Measurements from ENCODE around the gene NFIA. TPM values are rescaled to one million over a fixed set of nuclear protein-coding genes. Genes with fewer than 3 reads are reported as not detected.

NFIA gene
- total RNA-seq, 1 experiment from 2014 or later = 12.7 TPM

GRCh38 chr1:61167309-61167708 lies 84.9 kb downstream of the NFIA start:
- Histone ChIP-seq H3K4me1 (ENCODE audit: insufficient read depth, low read length) (peaks cover 11% of the 10 kb centered on the region; the same call in 1 of the 2 replicates), H3K9me2 (replicated peaks; ENCODE audit: low read length) (no peaks in the 10 kb centered on the region), H3K79me2 (ENCODE audit: low read length) (no peaks in the 10 kb centered on the region), H2AFZ (ENCODE audit: low read length) (no peak overlapping the region), H3K36me3 (ENCODE audit: low read depth, low read length) (no peaks in the 10 kb centered on the region), H3K27ac (ENCODE audit: low read length) (no peak overlapping the region), H3K27me3 (ENCODE audit: low read length) (no peaks in the 10 kb centered on the region), H3K4me2 (ENCODE audit: low read length) (no peak overlapping the region), H3F3A (ENCODE audit: low read length, unreplicated experiment) (no peaks in the 10 kb centered on the region), H4K20me1 (ENCODE audit: low read length) (no peaks in the 10 kb centered on the region), H3K9me3 (ENCODE audit: low read length) (no peaks in the 10 kb centered on the region), H3K4me3 (ENCODE audit: low read length) (no peak overlapping the region), H3K9ac (ENCODE audit: low read length) (no peak overlapping the region)
- ATAC-seq (no peak), DNase-seq (no peak)
- POLR2A ChIA-PET (ENCODE audit: unreplicated experiment) = no interaction called here
- no peak for TF ChIP-seq CTCF (conservative IDR thresholded peaks at IDR 0.05; ENCODE audit: low read depth, low read length)
- no peak for TF ChIP-seq EZH2 (IDR thresholded peaks at IDR 0.05; ENCODE audit: low read length, unreplicated experiment)
- no peak for TF ChIP-seq EZH2phosphoT487 (IDR thresholded peaks at IDR 0.05; ENCODE audit: borderline replicate concordance, low read length)
- no TSS peak for BruUV-seq (replicated peaks)
- CTCF ChIA-PET = no interaction called here
- intact Hi-C loops (cut with micrococcal nuclease) = no loop called here

GRCh38 chr1:61169045-61169444 lies 86.7 kb downstream of the NFIA start:
- Histone ChIP-seq H3K9me3 (ENCODE audit: low read length) (no peaks in the 10 kb centered on the region), H3K27ac (ENCODE audit: low read length) (no peak overlapping the region), H3K9me2 (replicated peaks; ENCODE audit: low read length) (no peaks in the 10 kb centered on the region), H3K79me2 (ENCODE audit: low read length) (no peaks in the 10 kb centered on the region), H3F3A (ENCODE audit: low read length, unreplicated experiment) (no peaks in the 10 kb centered on the region), H3K27me3 (ENCODE audit: low read length) (no peaks in the 10 kb centered on the region), H3K4me3 (ENCODE audit: low read length) (no peak overlapping the region), H3K36me3 (ENCODE audit: low read depth, low read length) (no peaks in the 10 kb centered on the region), H3K9ac (ENCODE audit: low read length) (no peak overlapping the region), H2AFZ (ENCODE audit: low read length) (no peak overlapping the region), H3K4me1 (ENCODE audit: insufficient read depth, low read length) (peaks cover 11% of the 10 kb centered on the region; the same call in 1 of the 2 replicates), H3K4me2 (ENCODE audit: low read length) (no peak overlapping the region), H4K20me1 (ENCODE audit: low read length) (no peaks in the 10 kb centered on the region)
- no peak for ATAC-seq
- no TSS peak for BruUV-seq (replicated peaks)
- CTCF ChIA-PET = no interaction called here
- intact Hi-C loops (cut with micrococcal nuclease) = no loop called here
- POLR2A ChIA-PET (ENCODE audit: unreplicated experiment) = interaction anchor here (0.5 to 0.6 kb wide), 2 partner anchors 85 to 111 kb away, joined by 5 to 14 read pairs; no protein-coding TSS in a partner anchor
- DNase-seq = no peak
- TF ChIP-seq EZH2 (IDR thresholded peaks at IDR 0.05; ENCODE audit: low read length, unreplicated experiment) = no peak

GRCh38 chr1:61169634-61170033 lies 87.3 kb downstream of the NFIA start:
- no peaks in the 10 kb centered on the region for H3K9me2 ChIP-seq (replicated peaks; ENCODE audit: low read length)
- H3K9me3 ChIP-seq (ENCODE audit: low read length) = no peaks in the 10 kb centered on the region
- no peak overlapping the region for H3K27ac ChIP-seq (ENCODE audit: low read length)
- intact Hi-C loops (cut with micrococcal nuclease) = no loop called here
- POLR2A ChIA-PET (ENCODE audit: unreplicated experiment) = interaction anchor here (0.5 kb wide), 1 partner anchor 112 kb away, joined by 5 read pairs; no protein-coding TSS in a partner anchor
- no peak for DNase-seq
- H3K79me2 ChIP-seq (ENCODE audit: low read length) = no peaks in the 10 kb centered on the region
- no peaks in the 10 kb centered on the region for H4K20me1 ChIP-seq (ENCODE audit: low read length)
- no peak overlapping the region for H2AFZ ChIP-seq (ENCODE audit: low read length)
- CTCF ChIA-PET = no interaction called here
- H3K4me2 ChIP-seq (ENCODE audit: low read length) = no peak overlapping the region
- no peaks in the 10 kb centered on the region for H3F3A ChIP-seq (ENCODE audit: low read length, unreplicated experiment)
- no peaks in the 10 kb centered on the region for H3K27me3 ChIP-seq (ENCODE audit: low read length)
- no peak for ATAC-seq
- no peak overlapping the region for H3K9ac ChIP-seq (ENCODE audit: low read length)
- no peaks in the 10 kb centered on the region for H3K36me3 ChIP-seq (ENCODE audit: low read depth, low read length)
- TF ChIP-seq EZH2 (IDR thresholded peaks at IDR 0.05; ENCODE audit: low read length, unreplicated experiment) (no peak), CTCF (conservative IDR thresholded peaks at IDR 0.05; ENCODE audit: low read depth, low read length) (no peak), EZH2phosphoT487 (IDR thresholded peaks at IDR 0.05; ENCODE audit: borderline replicate concordance, low read length) (no peak)
- no TSS peak for BruUV-seq (replicated peaks)
- no peak overlapping the region for H3K4me3 ChIP-seq (ENCODE audit: low read length)
- H3K4me1 ChIP-seq (ENCODE audit: insufficient read depth, low read length) = peaks cover 11% of the 10 kb centered on the region; the same call in 1 of the 2 replicates

Data from PC-3 (cell line).